ENCODE measurements around the gene JMJD1C. TPM values are rescaled to one million over a fixed set of nuclear protein-coding genes. Genes with fewer than 3 reads are reported as not detected.
"Not testable (repeated sequence)": the region's sequence is repeated elsewhere in the genome, so short reads cannot be mapped to it uniquely, and the experiment has no call there.

Gene JMJD1C
- total RNA-seq, 1 donor from 2014 or later, result 89.2 TPM

- not testable (repeated sequence) for DNase-seq (ENCODE audit: low spot score)
Observed at GRCh38 chr10:63235136-63235535, 230.6 kb downstream of the JMJD1C start.

DNA sequence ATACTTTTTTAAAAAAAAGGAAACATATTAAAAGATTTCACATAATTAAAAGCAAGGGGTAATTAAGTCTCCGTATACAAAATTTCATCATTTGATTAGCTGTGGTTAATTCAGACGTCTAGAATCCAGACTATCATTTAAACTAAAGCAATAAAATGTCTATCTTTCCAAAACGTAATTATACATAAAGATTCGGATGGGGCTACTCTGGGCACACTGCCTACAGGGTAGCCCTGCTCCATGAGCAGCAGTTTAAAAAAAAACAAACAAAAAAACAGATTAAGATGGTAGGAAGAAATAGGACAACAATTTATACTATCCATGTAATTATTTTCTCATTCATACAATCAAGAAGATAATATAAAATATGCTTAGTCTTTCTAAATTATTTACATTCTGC is 236.6 kb downstream of the JMJD1C start:
- DNase-seq (ENCODE audit: low spot score), result no peak

DNA sequence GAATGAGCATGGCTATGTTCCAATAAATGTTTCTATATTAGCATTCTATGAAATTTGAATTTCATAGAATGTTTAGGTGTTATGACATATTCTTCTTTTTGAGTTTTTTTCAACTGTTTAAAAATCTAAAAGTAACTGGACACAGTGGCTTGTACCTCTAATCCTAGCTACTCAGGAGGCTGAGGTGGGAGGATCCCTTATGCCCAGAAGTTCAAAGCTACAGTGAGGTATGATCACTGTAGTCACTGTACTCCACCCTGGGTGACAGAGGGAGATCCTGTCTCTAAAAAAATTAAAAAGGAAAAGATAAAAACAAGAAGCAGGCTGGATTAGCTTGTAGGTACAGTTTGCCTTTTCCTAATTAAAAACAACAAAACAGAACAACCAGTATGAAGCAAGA is 237.5 kb downstream of the JMJD1C start:
- no peak for DNase-seq (ENCODE audit: low spot score)

- no peak for DNase-seq (ENCODE audit: low spot score)
Observed at GRCh38 chr10:63227207-63227895, 238.4 kb downstream of the JMJD1C start.

GRCh38 chr10:63224241-63224640 is 241.5 kb downstream of the JMJD1C start:
- no peak for DNase-seq (ENCODE audit: low spot score)

GRCh38 chr10:63221950-63222349 is 243.8 kb downstream of the JMJD1C start:
- no peak for DNase-seq (ENCODE audit: low spot score)

DNA sequence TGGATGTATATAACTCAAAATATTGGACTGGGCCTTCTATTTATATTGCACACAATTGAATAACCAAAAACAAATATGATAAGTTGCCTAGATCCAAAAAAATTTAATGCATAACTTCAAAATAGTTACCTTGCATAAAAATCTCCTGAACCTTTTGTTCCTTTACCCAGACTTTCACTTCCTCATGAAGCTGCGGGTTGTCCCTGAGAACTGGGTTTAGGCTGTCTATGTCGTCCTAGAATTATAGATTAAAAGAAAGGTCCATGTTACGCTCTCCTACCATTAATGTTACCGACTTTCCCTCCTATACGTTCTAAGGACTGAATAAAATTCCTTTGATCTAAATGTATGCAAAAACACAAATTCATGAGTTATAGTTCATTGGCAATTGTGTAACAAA is 246.0 kb downstream of the JMJD1C start:
- DNase-seq (ENCODE audit: low spot score), result no peak

DNA sequence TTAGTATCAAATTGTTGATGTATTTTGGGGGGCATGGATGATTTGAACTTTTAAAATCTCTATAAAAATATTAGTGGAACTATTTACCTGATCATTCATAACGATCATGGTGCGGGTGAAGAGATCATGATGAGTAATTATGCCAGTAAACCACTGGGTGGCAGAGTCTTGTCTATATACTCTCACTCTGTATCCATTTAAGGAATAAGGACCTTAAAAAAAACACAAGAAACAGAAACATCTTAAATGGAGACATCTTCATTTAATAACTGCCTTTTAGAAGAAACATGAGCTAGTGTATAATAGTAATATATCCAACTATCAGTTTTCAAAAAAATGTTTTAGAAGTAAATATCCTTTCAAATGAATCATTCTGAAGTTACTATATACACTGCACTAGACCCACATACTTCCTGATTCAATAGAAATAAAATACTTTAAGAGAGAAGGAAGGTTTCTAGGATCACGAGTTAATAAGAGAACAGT is 248.6 kb downstream of the JMJD1C start:
- no peak for DNase-seq (ENCODE audit: low spot score)

DNA sequence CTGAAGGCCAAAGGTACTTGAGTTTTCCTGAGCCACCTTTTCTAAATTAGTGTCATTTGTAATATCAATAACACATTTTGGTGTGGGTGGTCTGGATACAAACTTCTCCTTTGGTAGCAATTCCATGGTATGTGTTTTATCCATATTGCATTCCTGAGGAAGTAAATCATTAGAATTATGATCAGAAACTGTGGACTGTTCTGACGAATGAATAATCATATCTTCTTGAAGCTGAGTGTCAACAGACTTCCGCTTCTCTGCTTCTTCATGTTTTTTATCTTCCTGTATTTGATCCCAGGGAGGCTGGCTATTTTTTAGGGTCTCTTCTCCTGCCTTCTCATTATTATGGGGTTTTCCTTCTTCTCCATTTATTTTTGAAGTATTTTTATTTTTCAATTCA is 251.2 kb downstream of the JMJD1C start:
- no peak for DNase-seq (ENCODE audit: low spot score)

DNA sequence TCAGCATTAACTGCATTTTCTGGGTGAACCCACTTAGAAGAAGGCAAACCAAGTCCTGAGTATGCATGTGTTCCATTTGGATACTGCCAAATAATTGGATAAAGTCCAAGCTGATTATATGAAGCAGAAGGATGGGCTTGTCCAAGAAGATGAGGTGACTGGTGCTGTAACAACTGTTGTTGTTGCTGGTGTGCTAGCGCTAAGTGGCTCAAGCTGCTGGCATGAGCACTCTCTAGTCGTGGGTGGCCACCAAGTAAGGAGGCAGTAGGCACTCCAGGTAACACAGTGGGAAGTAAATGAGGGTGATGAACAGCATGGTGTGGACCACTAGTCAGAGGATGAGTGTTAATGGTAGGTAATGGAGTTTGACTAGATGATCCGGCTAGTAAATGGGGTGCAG is 252.3 kb downstream of the JMJD1C start:
- DNase-seq (ENCODE audit: low spot score), result no peak

GRCh38 chr10:63210611-63211196 is 255.1 kb downstream of the JMJD1C start:
- no peak for DNase-seq (ENCODE audit: low spot score)

- no peak for DNase-seq (ENCODE audit: low spot score)
Observed at GRCh38 chr10:63209705-63210104, 256.1 kb downstream of the JMJD1C start.

DNA sequence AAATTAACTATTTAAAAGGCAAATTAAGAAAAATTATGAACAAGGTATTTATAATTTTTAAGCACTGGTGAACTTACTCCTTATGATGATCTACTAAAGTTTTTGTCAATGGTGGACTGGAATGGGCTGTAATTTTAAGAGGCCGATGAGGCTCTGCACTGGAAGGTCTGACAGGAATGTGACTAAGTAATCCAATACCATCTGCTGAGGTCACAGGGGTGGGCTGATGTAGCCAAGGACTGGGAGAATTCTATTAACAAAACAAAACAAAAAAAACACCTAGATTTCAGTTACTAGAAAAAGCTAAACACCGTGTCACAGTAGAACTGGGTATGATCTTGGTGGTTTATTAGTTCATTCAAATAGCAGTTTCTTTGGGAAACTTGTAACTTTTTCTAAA is 256.8 kb downstream of the JMJD1C start:
- no peak for DNase-seq (ENCODE audit: low spot score)

DNA sequence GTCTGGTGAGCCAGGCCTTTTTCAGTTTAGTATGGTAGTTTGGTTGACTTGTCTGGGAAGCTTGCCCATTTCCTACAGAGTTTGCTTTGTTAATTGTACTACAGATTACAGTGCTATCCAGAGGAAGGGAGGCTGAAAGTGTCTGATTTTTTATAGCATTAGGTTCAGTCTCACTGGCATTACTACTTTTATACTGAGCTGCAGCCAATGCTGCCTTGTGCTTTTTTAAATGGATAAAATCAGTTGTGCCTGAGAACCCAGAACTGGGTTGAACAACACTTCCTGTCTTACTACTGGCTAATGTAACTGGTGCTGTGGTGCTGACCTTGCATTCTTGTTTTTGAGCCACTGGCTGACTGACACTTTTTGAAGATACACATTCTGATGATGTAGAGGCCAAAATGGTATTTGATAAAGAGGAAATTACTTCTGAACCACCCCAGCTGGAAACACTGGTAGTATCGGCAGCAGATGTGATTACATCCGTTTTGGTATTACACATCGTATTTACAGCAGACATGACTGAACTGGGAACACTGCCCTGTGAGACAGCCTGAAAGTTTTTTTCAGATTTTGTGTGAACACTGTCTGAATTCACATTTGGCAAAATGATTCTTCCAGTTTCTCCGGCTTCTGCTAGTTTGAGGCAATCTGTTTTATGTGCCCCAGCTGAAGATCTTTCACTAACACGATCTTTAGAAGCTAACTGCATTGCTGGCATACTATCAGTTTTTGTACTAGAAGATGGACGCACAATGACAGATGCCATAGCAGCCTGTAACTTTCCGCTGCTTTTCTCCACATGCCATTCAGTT is 258.6 kb downstream of the JMJD1C start:
- DNase-seq (ENCODE audit: low spot score), result no peak

DNA sequence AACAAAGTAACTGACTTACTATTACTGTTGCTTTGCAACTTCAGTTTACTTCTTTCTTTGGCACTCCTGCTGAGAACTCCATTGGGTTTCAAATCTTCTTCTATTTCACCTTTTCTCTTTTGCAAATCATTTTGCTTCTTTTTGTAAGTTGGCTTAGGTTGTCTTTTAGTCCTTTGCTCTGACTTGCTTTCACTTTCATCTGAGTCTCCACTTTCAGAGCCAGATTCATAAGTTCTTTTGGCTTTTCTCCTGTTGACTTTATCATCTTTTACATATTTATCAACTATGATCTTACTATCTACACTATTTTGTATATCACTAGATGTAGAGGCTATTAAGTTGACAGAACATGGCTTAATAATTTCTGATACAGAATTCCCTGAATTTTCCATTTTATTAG is 259.2 kb downstream of the JMJD1C start:
- DNase-seq (ENCODE audit: low spot score), result no peak

DNA sequence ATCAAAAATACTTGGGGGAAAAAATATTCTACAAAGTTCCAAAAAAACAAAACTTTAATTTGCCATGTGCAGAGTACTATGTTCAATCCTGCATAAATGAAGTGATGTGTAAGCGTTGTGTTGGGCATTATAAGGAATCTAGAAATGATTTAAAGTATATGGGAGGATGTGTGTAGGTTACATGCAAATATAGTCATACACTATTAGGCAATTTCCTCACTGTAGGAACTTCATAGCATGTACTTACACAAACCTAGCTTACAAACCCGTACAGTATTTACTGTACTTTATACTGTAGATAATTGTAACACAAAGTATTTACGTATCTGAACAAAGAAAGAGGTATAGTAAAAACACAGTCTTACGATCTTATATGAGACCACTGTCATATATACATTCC is 260.4 kb downstream of the JMJD1C start:
- DNase-seq (ENCODE audit: low spot score), result no peak

GRCh38 chr10:63204667-63205391 is 260.9 kb downstream of the JMJD1C start:
- no peak for DNase-seq (ENCODE audit: low spot score)

DNA sequence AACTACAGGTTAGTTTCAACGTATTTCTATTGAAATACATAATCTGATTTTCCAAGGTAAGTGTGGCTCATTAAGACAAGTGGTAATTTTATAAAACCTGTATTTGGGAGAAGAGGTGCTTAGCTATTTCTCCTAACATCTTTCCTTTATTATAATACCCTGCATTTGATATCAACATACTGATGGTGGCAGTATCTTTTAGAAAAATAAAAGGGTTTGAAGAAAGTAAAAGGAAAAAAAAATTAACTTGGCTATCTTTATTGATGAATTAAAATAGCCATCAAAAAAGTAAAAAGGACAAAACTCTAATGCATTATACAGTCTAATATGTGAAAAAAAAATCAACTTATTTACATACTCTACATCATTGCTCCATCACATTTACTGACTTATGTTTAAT is 264.7 kb downstream of the JMJD1C start:
- DNase-seq (ENCODE audit: low spot score), result no peak

GRCh38 chr10:63200431-63200830 is 265.3 kb downstream of the JMJD1C start:
- no peak for DNase-seq (ENCODE audit: low spot score)

GRCh38 chr10:63199716-63200115 is 266.1 kb downstream of the JMJD1C start:
- DNase-seq (ENCODE audit: low spot score), result no peak

GRCh38 chr10:63197344-63198092 is 268.3 kb downstream of the JMJD1C start:
- DNase-seq (ENCODE audit: low spot score), result no peak

All from mesenteric fat pad (tissue), 1 donor.